Keratinocyte (primary cell): ENCODE data around the gene CARD11. TPM values are rescaled to one million over a fixed set of nuclear protein-coding genes. Genes with fewer than 3 reads are reported as not detected.

ENCODE experiments used
- DNase-seq: peaks from one replicate; pipeline ENCODE4 v3.0.0-alpha.2; 2011; ENCODE audit warnings: low read depth, missing footprints, low spot score
- FAIRE-seq: peaks from 2 replicates; lab custom pipeline; 2011; peaks lifted over from hg19 to GRCh38; lab: Jason Lieb, UNC
- H2AFZ ChIP-seq: 2 replicates; pipeline ENCODE4 v1.6.0; 2012; ENCODE audit warnings: low read length, control low read depth, inconsistent platforms; ENCODE audit not compliant: control insufficient read depth
- H3K27ac ChIP-seq: 2 replicates; pipeline ENCODE4 v1.5.1; 2011; ENCODE audit warnings: low read length; ENCODE audit not compliant: control insufficient read depth, insufficient read depth
- H3K27me3 ChIP-seq: 3 replicates; pipeline ENCODE4 v1.6.0; 2011; ENCODE audit warnings: low read length; ENCODE audit not compliant: control insufficient read depth, insufficient read depth; ENCODE audit errors: extremely low read depth
- H3K36me3 ChIP-seq, 2 experiments: 2 replicates in 1 of 2; 3 replicates in 1 of 2; pipeline ENCODE4 v1.5.1; 2011; ENCODE audit warnings: low read length in 2 of 2, mild to moderate bottlenecking in 1 of 2; ENCODE audit not compliant: control insufficient read depth in 2 of 2, insufficient read depth in 2 of 2; ENCODE audit errors: extremely low read depth in 1 of 2
- H3K4me1 ChIP-seq: 3 replicates; pipeline ENCODE4 v1.5.1; 2011; ENCODE audit warnings: low read length; ENCODE audit not compliant: control insufficient read depth, insufficient read depth; ENCODE audit errors: extremely low read depth
- H3K4me2 ChIP-seq: 3 replicates; pipeline ENCODE4 v1.6.0; 2011; ENCODE audit warnings: low read depth, low read length; ENCODE audit not compliant: control insufficient read depth, insufficient read depth; ENCODE audit errors: extremely low read depth
- H3K4me3 ChIP-seq, 3 experiments: fragments of 200-600 bp in 1 of 3; sonication (generic) in 1 of 3; 2 replicates in 2 of 3; 3 replicates in 1 of 3; pipeline ENCODE4 v1.5.1; 2011 to 2016; ENCODE audit warnings: low read length in 3 of 3, mild to moderate bottlenecking in 3 of 3, control low read depth in 2 of 3, inconsistent platforms in 1 of 3, low read depth in 1 of 3, mixed read lengths in 1 of 3, mixed run types in 1 of 3, moderate library complexity in 1 of 3; ENCODE audit not compliant: control insufficient read depth in 2 of 3, insufficient read depth in 2 of 3; ENCODE audit errors: extremely low read depth in 1 of 3
- H3K79me2 ChIP-seq: 2 replicates; pipeline ENCODE4 v1.6.0; 2012; ENCODE audit warnings: low read length; ENCODE audit not compliant: control insufficient read depth, insufficient read depth
- H3K9ac ChIP-seq: 3 replicates; pipeline ENCODE4 v1.6.0; 2011; ENCODE audit warnings: low read length; ENCODE audit not compliant: control insufficient read depth, insufficient read depth; ENCODE audit errors: extremely low read depth
- H3K9me1 ChIP-seq: 3 replicates; pipeline ENCODE4 v1.6.0; 2011; ENCODE audit warnings: low read length; ENCODE audit not compliant: control insufficient read depth, insufficient read depth; ENCODE audit errors: extremely low read depth
- H3K9me3 ChIP-seq: 2 replicates; pipeline ENCODE4 v1.5.1; 2012; ENCODE audit warnings: low read depth, low read length; ENCODE audit not compliant: control insufficient read depth
- H4K20me1 ChIP-seq: 3 replicates; pipeline ENCODE4 v1.6.0; 2011; ENCODE audit warnings: low read length; ENCODE audit not compliant: control insufficient read depth, insufficient read depth; ENCODE audit errors: extremely low read depth
- CTCF ChIP-seq, 3 experiments: IDR thresholded peaks in 1 of 3; conservative IDR thresholded peaks in 1 of 3; optimal IDR thresholded peaks in 1 of 3; 2 replicates in 2 of 3; 3 replicates in 1 of 3; pipeline versions ENCODE3 to v1.5.1; 2011; ENCODE audit warnings: low read length in 3 of 3, mild to moderate bottlenecking in 3 of 3, moderate library complexity in 2 of 3, control low read depth in 1 of 3, inconsistent platforms in 1 of 3; ENCODE audit not compliant: insufficient read depth in 2 of 3; ENCODE audit errors: extremely low read depth in 1 of 3
- EZH2 ChIP-seq: IDR thresholded peaks from one replicate; pipeline ENCODE4 v1.6.1; 2012; ENCODE audit warnings: inconsistent platforms, mild to moderate bottlenecking, low read length, moderate library complexity
- dilution Hi-C: fragments of 300-500 bp; cut with MboI; formaldehyde crosslinking; loops from one replicate; pipeline ENCODE4 v1.7.0; 2020; ENCODE audit warnings: low sequenced_read_pairs; ENCODE audit not compliant: extremely low pct_ligation_motif_present
- polyA plus RNA-seq, 5 experiments: library from polyadenylated mRNA; depleted of rRNA in 3 of 5; stranded (reverse) in 3 of 5; stranded (forward) in 1 of 5; unstranded in 1 of 5; fragments of >200 nt; gene quantifications; 1 replicate in 1 of 5; 2 replicates in 3 of 5; 3 replicates in 1 of 5; pipeline versions ENCODE4 v1.2.1 to v1.2.3, GENCODE V29; 2011 to 2012; ENCODE audit warnings: missing spikeins in 2 of 5, low read depth in 1 of 5, low replicate concordance in 1 of 5

Gene CARD11
- polyA plus RNA-seq, 1 donor (not counting 4 experiments of a cell fraction or from before 2014, with no cell fraction given), result 4.3 TPM

DNA sequence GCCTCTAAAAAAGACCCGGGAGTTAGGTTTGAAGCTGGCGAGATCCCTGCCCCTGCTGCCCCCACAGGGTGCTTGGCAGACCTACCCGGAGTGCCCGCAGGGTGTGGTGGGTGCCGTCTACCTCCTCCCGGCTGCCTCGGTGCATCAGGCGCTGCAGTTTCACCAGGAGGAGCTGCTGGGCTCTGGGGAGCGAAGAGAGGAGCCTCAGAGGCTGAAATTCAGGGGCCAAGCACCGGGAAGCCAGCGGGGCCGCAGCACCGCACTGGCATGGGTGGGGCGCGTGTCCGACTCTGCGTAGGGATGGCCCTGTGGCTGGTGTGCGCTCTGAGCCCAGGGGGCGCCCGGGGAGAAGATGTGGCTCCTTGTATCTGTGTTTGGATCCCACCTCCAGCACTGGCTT, 125.3 kb downstream of the CARD11 start:
- DNase-seq (no peak), FAIRE-seq (no peak)
- no peak overlapping the region for H3K27ac ChIP-seq
- no peak overlapping the region for H3K4me2 ChIP-seq
- H3K79me2 ChIP-seq, result no peaks in the 10 kb centered on the region
- no peak overlapping the region for H3K4me3 ChIP-seq
- peaks cover 7% of the 10 kb centered on the region for H3K4me1 ChIP-seq
- H2AFZ ChIP-seq, result no peak overlapping the region
- no peaks in the 10 kb centered on the region for H3K27me3 ChIP-seq
- TF ChIP-seq EZH2, result no peak
- no peak for TF ChIP-seq CTCF (optimal IDR thresholded peaks at IDR 0.05 in 1 of 3, IDR thresholded peaks at IDR 0.05 in 1 of 3, conservative IDR thresholded peaks at IDR 0.05 in 1 of 3; ENCODE audit: extremely low read depth in 1 of 3, insufficient read depth in 2 of 3, low read length in 3 of 3)
- no peak overlapping the region for H3K9ac ChIP-seq
- dilution Hi-C loops, result no loop called here
- H3K9me1 ChIP-seq, result no peaks in the 10 kb centered on the region
- H4K20me1 ChIP-seq, result no peaks in the 10 kb centered on the region
- H3K36me3 ChIP-seq, result no peaks in the 10 kb centered on the region
- no peaks in the 10 kb centered on the region for H3K9me3 ChIP-seq

DNA sequence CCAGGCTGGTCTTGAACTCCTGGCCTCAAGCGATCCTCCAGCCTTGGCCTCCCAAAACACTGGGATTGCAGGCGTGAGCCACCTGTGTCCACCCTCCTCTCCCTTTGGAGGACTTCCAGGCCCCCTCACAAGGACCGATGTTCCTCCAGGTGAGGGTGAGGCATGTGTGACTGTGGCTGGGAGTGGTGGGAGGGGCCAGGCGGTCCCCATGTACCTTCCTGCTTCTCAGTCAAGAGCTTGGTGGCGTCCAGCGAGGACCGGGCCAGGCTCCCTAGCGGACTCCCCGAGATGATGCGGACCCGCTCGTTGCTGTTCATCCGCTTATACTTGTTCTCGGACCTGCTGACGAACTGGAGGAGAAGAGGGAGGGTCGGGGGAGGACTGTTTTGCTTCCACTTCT, 128.6 kb downstream of the CARD11 start:
- Histone ChIP-seq H3K9ac (no peak overlapping the region), H3K4me2 (no peak overlapping the region)
- no peak for TF ChIP-seq EZH2
- no peak for TF ChIP-seq CTCF (optimal IDR thresholded peaks at IDR 0.05 in 1 of 3, IDR thresholded peaks at IDR 0.05 in 1 of 3, conservative IDR thresholded peaks at IDR 0.05 in 1 of 3; ENCODE audit: extremely low read depth in 1 of 3, insufficient read depth in 2 of 3, low read length in 3 of 3)

More for the DNA sequence above, 128.6 kb downstream of the CARD11 start:
- DNase-seq, result no peak
- Histone ChIP-seq H3K9me1 (no peaks in the 10 kb centered on the region), H3K4me3 (no peak overlapping the region), H3K27ac (no peak overlapping the region), H2AFZ (no peak overlapping the region), H3K4me1 (no peaks in the 10 kb centered on the region), H3K27me3 (no peaks in the 10 kb centered on the region), H3K79me2 (no peaks in the 10 kb centered on the region), H3K9me3 (no peaks in the 10 kb centered on the region), H4K20me1 (no peaks in the 10 kb centered on the region), H3K36me3 (no peaks in the 10 kb centered on the region)
- dilution Hi-C loops, result no loop called here
- FAIRE-seq, result no peak
